H1 (cell line): ENCODE measurements around the gene APBA2. TPM values are rescaled to one million over a fixed set of nuclear protein-coding genes. Genes with fewer than 3 reads are reported as not detected.

Source experiments
- ATF3 ChIP-seq: IDR thresholded peaks from 2 replicates; pipeline ENCODE4 v1.6.1; 2011; ENCODE audit warnings: low read depth, mild to moderate bottlenecking, low read length; ENCODE audit not compliant: insufficient read depth
- CHD7 ChIP-seq: fragments of 300-600 bp; sonication (generic); IDR thresholded peaks from 2 replicates; pipeline ENCODE4 v1.7.1; 2012; ENCODE audit warnings: low read length, moderate library complexity, mild to moderate bottlenecking, inconsistent platforms; ENCODE audit not compliant: insufficient replicate concordance
- JUN ChIP-seq: IDR thresholded peaks from 2 replicates; pipeline ENCODE4 v1.6.1; 2011; ENCODE audit warnings: low read depth, mild to moderate bottlenecking, improper control_type of control experiment, low read length
- KDM5A ChIP-seq: fragments of 200-600 bp; IDR thresholded peaks from 2 replicates; pipeline ENCODE4 v1.7.1; 2012; ENCODE audit warnings: mild to moderate bottlenecking, low read length, inconsistent platforms, mixed read lengths
- NRF1 ChIP-seq: IDR thresholded peaks from 2 replicates; pipeline ENCODE4 v1.6.1; 2011; ENCODE audit warnings: mild to moderate bottlenecking, low read depth, low read length, improper control_type of control experiment
- POLR2A ChIP-seq, 2 experiments: IDR thresholded peaks; 1 replicate in 1 of 2; 2 replicates in 1 of 2; pipeline ENCODE4 v1.6.1; 2011; ENCODE audit warnings: low read depth in 2 of 2, low read length in 2 of 2, mild to moderate bottlenecking in 2 of 2; ENCODE audit errors: control extremely low read depth in 1 of 2
- SIN3A ChIP-seq, 2 experiments: IDR thresholded peaks in 1 of 2; conservative IDR thresholded peaks in 1 of 2; 2 replicates each; pipeline ENCODE4 v1.6.1; 2011 to 2012; ENCODE audit warnings: low read length in 2 of 2, improper control_type of control experiment in 1 of 2, low read depth in 1 of 2, mild to moderate bottlenecking in 1 of 2
- SP1 ChIP-seq: IDR thresholded peaks from 2 replicates; pipeline ENCODE4 v1.6.1; 2011; ENCODE audit warnings: low read depth, low read length
- TAF1 ChIP-seq: IDR thresholded peaks from 2 replicates; pipeline ENCODE4 v1.6.1; 2011; ENCODE audit warnings: mild to moderate bottlenecking, low read depth, low read length
- YY1 ChIP-seq: IDR thresholded peaks from 2 replicates; pipeline ENCODE4 v1.6.1; 2011; ENCODE audit warnings: low read depth, mild to moderate bottlenecking, low read length
- polyA plus RNA-seq, 7 experiments: library from polyadenylated mRNA; depleted of rRNA in 3 of 7; stranded (reverse) in 5 of 7; unstranded in 2 of 7; fragments of >200 nt in 5 of 7; fragments of 200-250 nt in 2 of 7; gene quantifications; 1 replicate in 5 of 7; 2 replicates in 1 of 7; 4 replicates in 1 of 7; pipeline versions ENCODE4 v1.2.1 to v1.2.3, GENCODE V29; 2011 to 2013; ENCODE audit warnings: missing spikeins in 2 of 7, mixed read lengths in 2 of 7
- total RNA-seq: library from RNA; stranded (reverse); fragmentation: NEBNext Ultra II Directional; extraction: Animal tissue kit (Norgen Biotek cat#: 25700); gene quantifications from 2 replicates; pipeline ENCODE4 v1.2.1, GENCODE V29; 2021

The APBA2 gene
- total and polyA plus RNA-seq, 2 of the 8 experiments (the other 6 are each of a cell fraction or from before 2014, with no cell fraction given): 15.5 to 19.0 TPM

GRCh38 chr15:29039466-29040369 lies 153.9 kb downstream of the APBA2 start (continued):
- no peak for TF ChIP-seq CHD7
- no peak for TF ChIP-seq YY1
- TF ChIP-seq SIN3A (conservative IDR thresholded peaks at IDR 0.05 in 1 of 2, IDR thresholded peaks at IDR 0.05 in 1 of 2; ENCODE audit: low read depth in 1 of 2, low read length in 2 of 2): no peak
- no peak for TF ChIP-seq NRF1
- TF ChIP-seq POLR2A (IDR thresholded peaks at IDR 0.05; ENCODE audit: control extremely low read depth in 1 of 2, low read depth in 2 of 2, low read length in 2 of 2): no peak
- no peak for TF ChIP-seq TAF1
- no peak for TF ChIP-seq SP1
- TF ChIP-seq JUN: no peak
- no peak for TF ChIP-seq KDM5A
- no peak for TF ChIP-seq ATF3
